Globus pallidus (tissue), 1 donor: ENCODE results near the gene MOAP1.
"Not testable (repeated sequence)": the region's sequence is repeated elsewhere in the genome, so short reads cannot be mapped to it uniquely, and the experiment has no call there.

ENCODE experiments used
- DNase-seq: peaks from one replicate; pipeline ENCODE4 v3.0.0-alpha.2; 2015; ENCODE audit warnings: low spot score

Gene MOAP1

GRCh38 chr14:93146119-93146518 lies 38.6 kb downstream of the MOAP1 start:
- no peak for DNase-seq

DNA sequence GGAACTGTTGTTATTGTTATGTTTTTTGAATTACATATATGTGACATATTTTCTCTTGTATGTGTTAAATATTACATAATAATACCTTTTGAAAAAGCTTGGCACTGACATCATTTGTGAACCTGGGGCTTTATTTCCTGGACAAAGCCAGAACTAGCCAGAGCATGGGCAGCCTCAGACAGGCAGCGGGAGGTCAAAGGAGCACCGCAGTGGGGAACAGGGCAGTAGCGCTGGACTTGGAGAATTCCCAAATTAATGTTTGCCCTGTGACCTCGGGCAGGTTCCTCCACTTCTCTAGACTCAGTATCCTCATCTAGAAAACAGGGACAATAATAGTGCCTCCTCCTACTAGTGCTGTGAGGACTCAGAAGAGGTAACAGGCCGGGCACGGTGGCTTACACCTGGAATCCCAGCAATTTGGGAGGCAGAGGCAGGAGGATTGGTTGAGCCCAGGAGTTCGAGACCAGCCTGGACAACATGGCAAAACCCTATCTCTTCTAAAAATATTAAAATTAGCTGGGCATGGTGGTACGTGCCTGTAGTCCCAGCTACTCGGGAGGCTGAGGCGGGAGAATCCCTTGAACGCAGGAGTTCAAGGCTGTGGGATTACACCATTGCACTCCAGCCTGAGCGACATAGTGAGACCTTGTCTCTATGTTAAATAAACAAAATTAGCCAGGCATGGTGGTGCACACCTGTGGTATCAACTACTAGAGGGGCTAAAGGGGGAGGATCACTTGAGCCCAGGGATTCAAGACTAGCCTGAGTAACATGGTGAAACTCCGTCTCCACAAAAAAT lies 41.6 kb downstream of the MOAP1 start:
- no peak for DNase-seq

DNA sequence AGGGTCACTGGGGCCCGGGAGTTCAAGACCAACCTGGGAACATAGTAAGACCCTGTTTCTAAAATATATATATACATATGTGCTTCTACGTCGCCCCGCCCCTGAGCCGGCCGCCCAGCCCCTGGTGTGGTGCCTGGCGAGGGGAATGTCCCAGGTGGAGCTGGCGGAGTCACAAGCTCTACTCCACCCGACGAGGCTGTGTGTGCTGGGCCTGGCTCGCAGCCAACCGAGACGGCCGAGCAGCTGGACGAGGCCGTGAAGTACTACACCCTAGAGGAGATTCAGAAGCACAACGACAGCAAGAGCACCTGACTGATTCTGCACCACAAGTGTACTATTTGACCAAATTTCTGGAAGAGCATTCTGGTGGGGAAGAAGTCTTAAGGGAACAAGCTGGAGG lies 46.8 kb downstream of the MOAP1 start:
- no peak for DNase-seq

DNA sequence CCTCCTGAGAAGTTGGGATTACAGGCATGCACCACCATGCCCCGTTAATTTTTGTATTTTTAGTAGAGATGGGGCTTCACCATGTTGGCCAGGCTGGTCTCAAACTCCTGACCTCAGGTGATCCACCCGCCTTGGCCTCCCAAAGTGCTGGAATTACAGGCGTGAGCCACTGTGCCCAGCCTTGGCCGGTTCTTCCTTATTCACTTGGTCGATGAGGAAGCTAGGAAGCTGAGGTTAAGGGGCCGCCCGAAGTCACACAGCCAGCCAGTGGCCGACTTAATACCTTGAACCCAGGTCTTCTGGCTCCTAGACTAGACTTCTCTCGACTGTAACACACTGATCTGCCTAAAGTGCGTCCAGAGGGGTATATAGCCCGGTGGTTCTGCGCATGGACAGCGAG lies 48.2 kb downstream of the MOAP1 start:
- not testable (repeated sequence) for DNase-seq

DNA sequence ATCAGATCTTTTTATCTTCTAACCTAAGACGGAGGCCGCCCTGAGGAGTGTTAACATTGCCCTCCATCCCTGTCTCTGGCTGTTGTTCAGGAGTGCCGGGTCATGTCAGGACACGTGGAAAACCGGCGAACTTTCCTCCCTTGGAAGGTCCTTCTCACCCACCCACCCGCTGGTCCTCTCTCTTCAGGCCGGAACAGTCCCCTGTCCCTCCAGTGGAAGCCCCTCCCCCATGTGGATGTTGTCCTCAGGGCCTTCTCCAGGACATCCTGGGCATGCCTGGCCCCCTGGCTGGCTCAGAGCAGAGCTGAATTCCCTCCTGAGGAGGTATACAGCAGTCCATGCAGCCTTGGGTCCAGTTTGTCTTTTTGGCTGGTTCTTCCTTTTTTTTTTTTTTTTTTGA lies 48.7 kb downstream of the MOAP1 start:
- no peak for DNase-seq

DNA sequence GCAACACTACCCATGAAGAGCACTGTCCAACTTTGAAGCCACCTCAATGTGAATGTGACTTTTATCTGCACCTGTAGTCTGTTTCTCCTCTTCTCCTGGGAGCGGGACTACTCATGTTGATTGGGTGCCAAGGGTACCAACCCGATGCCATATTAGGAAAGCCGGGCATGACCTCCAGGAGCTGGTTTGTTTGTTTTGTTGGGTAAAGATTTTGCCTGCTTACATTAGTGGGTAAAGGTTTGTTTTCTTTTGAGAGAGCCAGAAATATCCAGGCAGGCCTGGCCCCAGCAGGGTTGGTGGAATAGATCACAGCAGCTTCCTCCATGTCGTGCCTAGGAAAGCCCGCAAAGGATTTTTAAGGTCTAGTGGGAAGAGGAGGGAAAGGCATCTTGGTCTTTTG lies 49.3 kb downstream of the MOAP1 start:
- DNase-seq = no peak

GRCh38 chr14:93133464-93133863 lies 51.2 kb downstream of the MOAP1 start:
- no peak for DNase-seq

DNA sequence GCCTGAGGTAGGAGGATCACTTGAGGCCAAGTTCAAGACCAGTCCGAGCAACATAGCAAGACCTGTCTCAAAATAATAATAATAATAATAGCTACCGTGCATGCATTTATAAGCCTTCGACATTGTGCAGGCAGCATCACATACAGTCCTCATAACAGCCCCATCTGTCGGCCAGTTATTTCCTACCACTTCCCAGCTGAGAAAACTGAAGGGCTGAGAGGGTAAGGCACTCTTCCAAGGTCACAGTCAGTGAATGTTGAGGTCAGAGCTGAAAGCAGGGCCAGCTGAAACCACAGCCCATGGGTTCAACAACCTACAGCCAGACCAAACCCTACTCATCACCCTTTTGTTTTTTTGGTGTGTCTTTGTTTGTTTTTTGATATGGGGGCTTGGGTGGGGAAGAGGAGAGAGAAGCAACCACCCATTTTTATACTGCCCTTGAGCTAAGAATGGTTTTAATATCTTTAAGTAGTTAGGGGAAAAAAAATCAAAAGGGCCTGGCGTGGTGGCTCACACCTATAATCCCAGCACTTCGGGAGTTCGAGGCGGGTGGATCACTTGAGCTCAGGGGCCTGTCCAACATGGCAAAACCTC lies 52.1 kb downstream of the MOAP1 start:
- DNase-seq = peak; percentile 66
